GM19438 (cell line): ENCODE results near the gene POGZ.
"Not testable (repeated sequence)": the region's sequence is repeated elsewhere in the genome, so short reads cannot be mapped to it uniquely, and the experiment has no call there.

Source experiments
- ATAC-seq: cut with Tn5 transposase; IDR thresholded peaks from one replicate; pipeline ENCODE4 v1.9.1; 2021; ENCODE audit warnings: low read depth; ENCODE audit not compliant: unreplicated experiment

Gene POGZ

DNA sequence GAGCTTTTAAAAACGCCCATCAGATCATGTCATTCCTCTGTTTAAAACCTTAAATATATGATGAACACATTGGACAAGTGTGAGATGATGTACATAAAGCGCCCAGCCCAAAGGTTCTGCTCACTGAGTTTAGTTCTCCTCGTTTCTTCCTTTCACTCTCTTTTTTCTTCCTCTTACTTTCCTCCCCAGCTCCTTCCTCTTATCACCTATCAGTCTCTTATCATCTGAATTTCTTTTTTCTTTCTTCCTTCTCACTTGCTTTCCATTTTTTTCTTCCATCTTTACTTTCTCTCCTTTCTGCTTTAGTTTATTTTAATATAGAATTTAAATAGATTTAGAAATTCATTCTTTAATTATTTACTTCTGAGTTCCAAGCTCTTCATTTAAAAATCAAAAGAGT lies 17.8 kb upstream of the POGZ start:
- no peak for ATAC-seq

- no peak for ATAC-seq
These were observed 16.8 kb upstream of the POGZ start for GRCh38 chr1:151476083-151476482.

DNA sequence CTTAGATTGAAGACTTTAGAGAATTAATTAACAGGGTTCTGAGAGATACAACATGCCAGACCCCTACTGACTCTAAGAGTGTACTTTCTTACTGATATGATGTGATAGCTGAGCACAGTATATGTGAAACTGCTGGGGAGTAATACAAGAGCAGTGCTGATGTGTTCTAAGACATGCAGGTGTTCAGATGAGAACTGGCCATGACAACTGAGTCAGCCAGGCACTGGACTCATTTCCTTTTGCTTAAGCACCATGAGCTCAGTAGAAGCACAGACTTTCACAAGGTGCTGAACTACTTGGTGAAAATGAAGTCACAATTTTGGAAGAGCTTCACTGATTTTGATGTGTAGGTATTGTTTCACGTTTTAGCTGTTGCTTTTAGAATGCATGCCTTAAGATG lies 15.9 kb upstream of the POGZ start:
- ATAC-seq, result no peak

- no peak for ATAC-seq
These were observed 15.5 kb upstream of the POGZ start for GRCh38 chr1:151474745-151475144.

GRCh38 chr1:151472856-151473731 lies 13.8 kb upstream of the POGZ start:
- ATAC-seq, result no peak

DNA sequence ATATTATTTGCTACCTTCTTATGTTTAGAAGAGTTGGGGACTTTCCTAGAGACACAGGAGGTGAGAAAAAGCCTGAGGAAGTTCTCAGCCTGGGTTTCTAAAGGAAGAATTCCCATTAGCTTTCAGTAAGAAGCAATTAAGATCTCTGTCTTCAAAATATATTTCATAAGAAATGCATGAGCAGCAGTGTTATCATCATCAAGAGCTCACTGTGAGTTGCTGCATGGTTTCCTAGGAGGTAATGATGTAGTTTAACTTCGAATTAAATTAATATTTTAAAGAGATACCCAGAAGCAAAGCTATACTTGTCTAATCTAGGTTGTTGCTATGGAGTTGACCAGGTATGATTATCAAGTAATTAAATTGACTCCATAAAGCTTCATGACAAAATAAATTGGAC lies 5.7 kb upstream of the POGZ start:
- ATAC-seq, result no peak

DNA sequence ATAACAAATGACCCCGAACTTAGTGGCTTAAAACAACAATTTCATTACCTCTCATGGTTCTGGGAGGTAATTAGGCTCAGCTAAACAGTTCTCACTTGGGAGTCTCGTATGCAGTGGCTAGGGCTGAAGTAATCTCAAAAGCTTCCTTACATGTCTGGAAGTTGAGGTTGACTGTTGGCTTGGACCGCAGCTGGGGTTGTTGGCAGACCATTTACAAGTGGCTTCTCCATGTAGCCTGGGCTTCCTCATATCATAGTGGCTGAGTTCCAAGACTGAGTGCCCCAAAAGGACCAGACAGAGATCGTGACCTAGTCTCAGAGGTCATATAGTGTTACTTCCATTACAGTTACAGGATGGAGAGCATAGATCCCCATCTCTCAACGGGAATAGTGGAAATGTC lies 2.4 kb upstream of the POGZ start:
- no peak for ATAC-seq

DNA sequence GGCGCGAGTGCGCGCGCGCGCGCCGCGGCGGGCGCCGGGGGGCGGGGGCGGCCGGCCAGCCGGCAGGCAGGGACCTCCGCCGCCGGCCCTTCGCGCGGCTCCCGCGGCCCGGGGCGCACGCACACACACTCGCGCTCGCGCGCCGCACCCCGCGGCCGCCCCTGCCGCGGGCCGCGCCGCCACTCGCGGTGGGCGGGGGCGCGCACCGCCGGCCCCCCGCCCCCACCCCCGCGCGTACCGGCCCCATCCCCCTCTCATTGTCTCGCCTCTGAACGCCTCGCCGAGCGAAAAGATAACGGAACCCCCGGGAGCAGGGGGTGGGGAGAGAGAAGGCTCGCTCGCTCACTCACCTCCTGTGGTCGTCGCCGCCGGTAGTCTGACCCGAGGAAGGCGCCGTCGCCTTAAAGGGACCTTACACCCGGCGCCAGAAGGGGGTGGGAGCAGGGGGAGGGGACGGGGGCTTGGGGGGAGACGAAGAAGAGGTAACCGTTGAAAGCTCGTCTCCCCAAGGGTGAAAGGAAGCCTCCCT lies 428 bp downstream of the POGZ start:
- peak; percentile 22 for ATAC-seq

- ATAC-seq, result no peak
These were observed 1.1 kb downstream of the POGZ start for GRCh38 chr1:151457911-151458801.

- no peak for ATAC-seq
These were observed 3.3 kb downstream of the POGZ start for GRCh38 chr1:151455966-151456365.

GRCh38 chr1:151455231-151455630 lies 4.1 kb downstream of the POGZ start:
- no peak for ATAC-seq

DNA sequence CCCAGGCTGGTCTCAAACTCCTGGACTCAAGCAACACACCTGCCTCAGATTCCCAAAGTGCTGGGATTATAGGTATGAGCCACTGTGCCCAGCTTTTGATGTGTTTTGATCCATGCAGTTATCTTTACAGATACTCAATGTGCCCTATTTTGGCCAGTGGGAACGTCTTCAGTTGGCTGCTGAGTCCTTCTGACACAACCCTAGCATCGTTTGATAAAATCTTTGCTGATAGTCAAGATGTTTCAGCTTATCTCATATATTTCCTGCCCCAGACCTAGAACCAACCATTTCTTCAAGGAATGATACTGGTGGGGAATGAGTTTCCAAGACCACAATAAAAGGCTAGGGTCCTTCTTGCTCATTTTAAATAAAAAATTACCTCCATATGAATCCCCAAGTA lies 11.6 kb downstream of the POGZ start:
- no peak for ATAC-seq

GRCh38 chr1:151444783-151445177 lies 14.5 kb downstream of the POGZ start:
- no peak for ATAC-seq

- peak; percentile 60 for ATAC-seq
These were observed 15.2 kb downstream of the POGZ start for GRCh38 chr1:151443846-151444782.

- ATAC-seq, result not testable (repeated sequence)
These were observed 21.9 kb downstream of the POGZ start for GRCh38 chr1:151437396-151437795.

DNA sequence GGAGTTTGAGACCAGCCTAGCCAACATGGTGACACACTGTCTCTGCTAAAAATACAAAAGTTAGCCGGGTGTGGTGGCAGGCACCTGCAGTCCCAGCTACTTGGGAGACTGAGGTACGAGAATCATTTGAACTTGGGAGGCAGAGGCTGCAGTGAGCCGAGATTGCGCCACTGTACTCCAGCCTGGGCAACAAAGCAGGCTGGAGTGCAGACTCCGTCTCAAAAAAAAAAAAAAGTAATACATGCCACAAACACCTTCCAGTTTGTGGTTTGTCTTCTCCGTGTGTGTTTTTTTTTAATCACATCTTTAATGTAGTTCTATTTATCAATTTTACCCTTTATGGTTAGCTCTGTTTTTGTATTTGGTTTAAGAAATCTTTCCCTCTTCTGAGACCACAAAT lies 22.3 kb downstream of the POGZ start:
- ATAC-seq, result no peak

- no peak for ATAC-seq
These were observed 24.1 kb downstream of the POGZ start for GRCh38 chr1:151435174-151435573.

DNA sequence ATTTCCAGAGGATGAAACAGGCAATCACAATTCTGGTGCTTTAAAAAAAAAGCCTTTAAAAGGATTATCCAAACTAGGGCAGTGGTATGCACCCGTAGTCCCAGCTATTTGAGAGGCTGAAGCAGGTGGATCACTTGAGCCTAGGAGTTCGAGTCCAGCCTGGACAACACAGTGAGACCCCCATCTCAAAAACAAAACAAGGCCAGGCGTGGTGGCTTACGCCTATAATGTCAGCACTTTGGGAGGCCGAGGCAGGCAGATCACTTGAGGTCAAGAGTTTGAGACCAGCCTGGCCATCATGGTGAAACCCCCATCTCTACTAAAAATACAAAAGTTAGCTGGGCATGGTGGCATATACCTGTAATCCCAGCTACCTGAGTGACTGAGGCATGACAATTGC lies 25.5 kb downstream of the POGZ start:
- not testable (repeated sequence) for ATAC-seq

GRCh38 chr1:151428068-151428467 lies 31.2 kb downstream of the POGZ start:
- ATAC-seq, result no peak

DNA sequence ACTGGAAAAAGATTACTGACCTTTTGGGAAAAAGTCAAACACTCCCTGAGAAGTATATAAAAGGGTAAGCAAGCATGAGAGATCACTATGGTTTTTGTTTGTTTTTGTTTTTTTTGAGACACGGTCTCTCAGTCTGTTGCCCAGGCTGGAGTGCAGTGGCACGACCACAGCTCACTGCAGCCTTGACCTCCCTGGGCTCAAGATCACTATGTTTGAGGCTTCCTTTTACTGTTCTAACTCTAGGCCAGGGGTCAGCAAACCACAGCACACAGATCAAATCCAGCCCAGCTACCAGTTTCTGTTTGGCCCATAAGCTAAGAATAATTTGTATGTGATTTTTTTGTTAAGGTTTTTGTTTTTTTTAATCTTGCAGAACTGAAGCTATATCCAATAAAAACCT lies 34.2 kb downstream of the POGZ start:
- ATAC-seq, result no peak
